ENCODE results near the gene SIGLEC7. TPM values are rescaled to one million over a fixed set of nuclear protein-coding genes. Genes with fewer than 3 reads are reported as not detected.

SIGLEC7 gene
- total RNA-seq, 1 donor from 2014 or later: not detected

DNA sequence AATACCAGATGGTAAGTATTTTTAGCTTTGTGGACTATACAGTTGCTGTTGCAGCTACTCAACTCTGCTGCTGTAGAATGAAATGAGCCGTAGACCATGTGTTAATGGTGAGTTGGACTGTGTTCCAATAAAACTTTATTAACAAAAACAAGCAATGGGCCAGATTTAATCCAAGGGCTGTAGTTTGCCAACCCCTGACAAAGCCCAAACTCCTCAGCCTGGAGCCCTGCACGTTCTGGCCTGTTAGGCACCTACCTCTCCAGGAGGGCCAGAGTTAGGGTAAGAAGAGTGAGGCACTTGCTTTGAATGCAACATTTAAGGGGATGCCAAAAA lies 46.1 kb downstream of the SIGLEC7 start:
- no peaks in the 10 kb centered on the region for H3K36me3 ChIP-seq
- H3K27me3 ChIP-seq: peaks cover 12% of the 10 kb centered on the region
- Mint-ChIP-seq H3K27me3 (ENCODE audit: insufficient read depth, low read depth) (peaks cover 2% of the 10 kb centered on the region), H3K9me3 (no peaks in the 10 kb centered on the region), H3K27ac (no peak overlapping the region), H3K4me3 (no peak overlapping the region), H3K36me3 (no peaks in the 10 kb centered on the region), H3K4me1 (no peaks in the 10 kb centered on the region)
- no peak overlapping the region for H3K27ac ChIP-seq
- H3F3A ChIP-seq (ENCODE audit: low read depth): no peaks in the 10 kb centered on the region
- no peak for DNase-seq (ENCODE audit: low spot score)
- no peak overlapping the region for H3K9ac ChIP-seq
- no peak overlapping the region for H3K4me2 ChIP-seq
- TF ChIP-seq, protein P1, sequence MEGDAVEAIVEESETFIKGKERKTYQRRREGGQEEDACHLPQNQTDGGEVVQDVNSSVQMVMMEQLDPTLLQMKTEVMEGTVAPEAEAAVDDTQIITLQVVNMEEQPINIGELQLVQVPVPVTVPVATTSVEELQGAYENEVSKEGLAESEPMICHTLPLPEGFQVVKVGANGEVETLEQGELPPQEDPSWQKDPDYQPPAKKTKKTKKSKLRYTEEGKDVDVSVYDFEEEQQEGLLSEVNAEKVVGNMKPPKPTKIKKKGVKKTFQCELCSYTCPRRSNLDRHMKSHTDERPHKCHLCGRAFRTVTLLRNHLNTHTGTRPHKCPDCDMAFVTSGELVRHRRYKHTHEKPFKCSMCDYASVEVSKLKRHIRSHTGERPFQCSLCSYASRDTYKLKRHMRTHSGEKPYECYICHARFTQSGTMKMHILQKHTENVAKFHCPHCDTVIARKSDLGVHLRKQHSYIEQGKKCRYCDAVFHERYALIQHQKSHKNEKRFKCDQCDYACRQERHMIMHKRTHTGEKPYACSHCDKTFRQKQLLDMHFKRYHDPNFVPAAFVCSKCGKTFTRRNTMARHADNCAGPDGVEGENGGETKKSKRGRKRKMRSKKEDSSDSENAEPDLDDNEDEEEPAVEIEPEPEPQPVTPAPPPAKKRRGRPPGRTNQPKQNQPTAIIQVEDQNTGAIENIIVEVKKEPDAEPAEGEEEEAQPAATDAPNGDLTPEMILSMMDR (IDR thresholded peaks at IDR 0.05): no peak
- TF ChIP-seq EZH2phosphoT487 (IDR thresholded peaks at IDR 0.05): no peak
- H3K4me3 ChIP-seq: no peak overlapping the region
- H3K9me3 ChIP-seq (ENCODE audit: low read depth): no peaks in the 10 kb centered on the region
- no peaks in the 10 kb centered on the region for H3K4me1 ChIP-seq
- H4K20me1 ChIP-seq (ENCODE audit: low read depth): no peaks in the 10 kb centered on the region
- H2AFZ ChIP-seq (replicated peaks): no peak overlapping the region
- no peaks in the 10 kb centered on the region for H3K79me2 ChIP-seq (ENCODE audit: low read depth)

DNA sequence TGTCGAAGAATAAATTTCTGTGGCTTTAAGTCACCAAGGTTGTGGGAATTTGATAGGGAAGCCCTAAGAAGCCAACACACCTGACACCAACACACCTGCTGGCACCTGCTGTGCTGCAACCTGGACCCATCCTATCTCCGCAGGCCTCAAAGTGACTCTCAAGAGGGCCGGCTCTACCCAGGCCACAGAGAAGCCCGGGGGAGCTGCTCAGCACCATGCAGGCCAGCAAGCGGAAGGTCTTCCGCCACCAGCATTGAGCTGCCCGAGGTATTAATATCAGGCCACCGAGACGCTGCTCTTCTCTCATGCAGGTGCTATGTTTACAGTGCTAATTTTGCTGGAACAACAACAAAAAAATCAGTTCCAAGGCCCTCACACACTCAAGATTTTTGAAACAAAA lies 50.6 kb downstream of the SIGLEC7 start:
- no peaks in the 10 kb centered on the region for H3F3A ChIP-seq (ENCODE audit: low read depth)
- Mint-ChIP-seq H3K27me3 (ENCODE audit: insufficient read depth, low read depth) (no peaks in the 10 kb centered on the region), H3K9me3 (no peaks in the 10 kb centered on the region), H3K27ac (no peak overlapping the region), H3K4me1 (no peaks in the 10 kb centered on the region), H3K4me3 (no peak overlapping the region), H3K36me3 (no peaks in the 10 kb centered on the region)
- H3K4me1 ChIP-seq: no peaks in the 10 kb centered on the region
- H3K9ac ChIP-seq: no peak overlapping the region
- H3K4me3 ChIP-seq: no peak overlapping the region
- no peaks in the 10 kb centered on the region for H4K20me1 ChIP-seq (ENCODE audit: low read depth)
- TF ChIP-seq, protein P1 (IDR thresholded peaks at IDR 0.05): no peak
- TF ChIP-seq EZH2 (IDR thresholded peaks at IDR 0.05) (no peak), EZH2phosphoT487 (IDR thresholded peaks at IDR 0.05) (no peak)
- H3K4me2 ChIP-seq: no peak overlapping the region
- H3K9me3 ChIP-seq (ENCODE audit: low read depth): no peaks in the 10 kb centered on the region
- H3K36me3 ChIP-seq: no peaks in the 10 kb centered on the region
- H3K27ac ChIP-seq: no peak overlapping the region
- no peak for DNase-seq (ENCODE audit: low spot score)
- H2AFZ ChIP-seq (replicated peaks): no peak overlapping the region
- H3K27me3 ChIP-seq: no peaks in the 10 kb centered on the region
- no peaks in the 10 kb centered on the region for H3K79me2 ChIP-seq (ENCODE audit: low read depth)

DNA sequence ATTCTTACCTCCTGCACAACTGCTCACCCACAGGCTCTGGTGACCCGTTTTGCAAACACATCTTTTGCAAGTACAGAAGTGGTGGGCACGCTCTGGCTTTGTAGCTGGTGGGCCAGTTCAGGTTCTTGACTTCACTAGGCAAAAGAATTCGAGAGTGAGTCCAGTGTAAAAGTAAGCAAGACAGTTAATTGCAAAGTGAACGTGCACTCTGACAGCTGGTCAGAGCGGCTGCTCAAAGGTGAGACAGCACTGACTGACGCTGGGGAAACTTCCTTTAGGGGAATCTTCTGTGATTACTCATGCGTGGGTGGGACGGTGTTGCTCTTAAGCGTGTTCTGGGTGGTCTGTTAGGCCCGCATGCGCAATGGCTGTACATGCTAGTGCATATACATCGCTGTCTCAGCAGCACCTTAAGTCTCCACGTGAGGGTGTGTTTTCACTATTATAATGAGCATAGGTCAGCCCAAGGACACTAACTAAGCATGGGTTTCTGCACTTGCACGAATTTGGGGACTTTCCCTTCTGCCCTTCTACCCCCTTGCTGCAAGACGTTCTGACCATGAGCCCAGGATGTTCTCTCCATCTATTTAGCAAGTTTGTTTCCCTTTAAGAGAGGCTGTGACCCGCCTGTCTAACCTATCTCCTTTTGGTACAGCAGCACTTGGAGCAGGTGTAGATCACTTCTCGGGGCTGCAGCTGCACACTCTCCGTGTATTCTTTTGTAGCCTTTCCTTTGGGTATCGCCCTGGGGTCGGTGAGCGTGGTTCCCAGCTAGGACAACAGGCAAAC lies 52.6 kb downstream of the SIGLEC7 start:
- Mint-ChIP-seq H3K27me3 (ENCODE audit: insufficient read depth, low read depth) (no peaks in the 10 kb centered on the region), H3K4me1 (no peaks in the 10 kb centered on the region), H3K36me3 (no peaks in the 10 kb centered on the region), H3K4me3 (no peak overlapping the region), H3K9me3 (no peaks in the 10 kb centered on the region), H3K27ac (no peak overlapping the region)
- Histone ChIP-seq H4K20me1 (ENCODE audit: low read depth) (no peaks in the 10 kb centered on the region), H3K79me2 (ENCODE audit: low read depth) (no peaks in the 10 kb centered on the region), H3K27me3 (no peaks in the 10 kb centered on the region), H3K9ac (no peak overlapping the region), H3K4me3 (no peak overlapping the region), H3K4me2 (no peak overlapping the region), H3K4me1 (no peaks in the 10 kb centered on the region), H3K36me3 (no peaks in the 10 kb centered on the region), H2AFZ (replicated peaks) (no peak overlapping the region), H3K27ac (no peak overlapping the region), H3F3A (ENCODE audit: low read depth) (no peaks in the 10 kb centered on the region), H3K9me3 (ENCODE audit: low read depth) (no peaks in the 10 kb centered on the region)
- TF ChIP-seq EZH2 (IDR thresholded peaks at IDR 0.05) (no peak), EZH2phosphoT487 (IDR thresholded peaks at IDR 0.05) (no peak)
- TF ChIP-seq, protein P1 (IDR thresholded peaks at IDR 0.05): no peak
- DNase-seq (ENCODE audit: low spot score): no peak
